ENCODE data around the gene CTDSPL.

Gene CTDSPL

GRCh38 chr3:37885814-37886213 is 24.1 kb downstream of the CTDSPL start:
- no peaks in the 10 kb centered on the region for H3K36me3 ChIP-seq
- no peak for TF ChIP-seq CTCF (IDR thresholded peaks at IDR 0.05)
- DNase-seq, result no peak
- no peak overlapping the region for H3K27ac ChIP-seq
- H3K27me3 ChIP-seq, result no peaks in the 10 kb centered on the region
- intact Hi-C loops (cut with DNase I; ENCODE audit: low total_unique reads), result no loop called here
- H3K4me1 ChIP-seq, result peaks cover 0 to 72% (median 20%) of the 10 kb centered on the region in 4 donors
- H3K4me3 ChIP-seq, result no peak overlapping the region
- H3K9me3 ChIP-seq, result no peaks in the 10 kb centered on the region

- intact Hi-C loops (cut with DNase I; ENCODE audit: low total_unique reads), result no loop called here
- Histone ChIP-seq H3K27ac (no peak overlapping the region), H3K27me3 (no peaks in the 10 kb centered on the region), H3K9me3 (no peaks in the 10 kb centered on the region), H3K4me1 (peaks cover 0 to 77% (median 20%) of the 10 kb centered on the region in 4 donors), H3K4me3 (no peak overlapping the region), H3K36me3 (no peaks in the 10 kb centered on the region)
- no peak for TF ChIP-seq CTCF (IDR thresholded peaks at IDR 0.05)
- no peak for DNase-seq
Observed at GRCh38 chr3:37886395-37886794, 24.7 kb downstream of the CTDSPL start.

- no peaks in the 10 kb centered on the region for H3K9me3 ChIP-seq
- H3K4me3 ChIP-seq, result no peak overlapping the region
- intact Hi-C loops (cut with DNase I; ENCODE audit: low total_unique reads), result no loop called here
- H3K36me3 ChIP-seq, result no peaks in the 10 kb centered on the region
- TF ChIP-seq CTCF (IDR thresholded peaks at IDR 0.05), result no peak
- H3K27ac ChIP-seq, result no peak overlapping the region
- H3K4me1 ChIP-seq, result peaks cover 0 to 78% (median 21%) of the 10 kb centered on the region in 4 donors
- H3K27me3 ChIP-seq, result no peaks in the 10 kb centered on the region
- no peak for DNase-seq
Observed at GRCh38 chr3:37887062-37887461, 25.4 kb downstream of the CTDSPL start.

GRCh38 chr3:37887824-37888223 is 26.1 kb downstream of the CTDSPL start:
- no peak for DNase-seq
- Histone ChIP-seq H3K4me1 (peaks cover 0 to 76% (median 20%) of the 10 kb centered on the region in 4 donors), H3K4me3 (no peak overlapping the region), H3K27me3 (no peaks in the 10 kb centered on the region), H3K36me3 (no peaks in the 10 kb centered on the region), H3K9me3 (no peaks in the 10 kb centered on the region), H3K27ac (no peak overlapping the region)
- intact Hi-C loops (cut with DNase I; ENCODE audit: low total_unique reads), result no loop called here
- no peak for TF ChIP-seq CTCF (IDR thresholded peaks at IDR 0.05)

GRCh38 chr3:37888421-37888820 is 26.7 kb downstream of the CTDSPL start:
- intact Hi-C loops (cut with DNase I; ENCODE audit: low total_unique reads), result no loop called here
- TF ChIP-seq CTCF (IDR thresholded peaks at IDR 0.05), result no peak

GRCh38 chr3:37890522-37890921 is 28.8 kb downstream of the CTDSPL start:
- Histone ChIP-seq H3K27ac (no peak overlapping the region), H3K4me1 (peaks cover 0 to 68% (median 22%) of the 10 kb centered on the region in 4 donors), H3K27me3 (no peaks in the 10 kb centered on the region), H3K4me3 (no peak overlapping the region), H3K36me3 (no peaks in the 10 kb centered on the region), H3K9me3 (no peaks in the 10 kb centered on the region)
- TF ChIP-seq CTCF (IDR thresholded peaks at IDR 0.05), result no peak
- DNase-seq, result no peak
- intact Hi-C loops (cut with DNase I; ENCODE audit: low total_unique reads), result no loop called here

More at GRCh38 chr3:37888421-37888820, 26.7 kb downstream of the CTDSPL start:
- Histone ChIP-seq H3K27me3 (no peaks in the 10 kb centered on the region), H3K4me3 (no peak overlapping the region), H3K27ac (no peak overlapping the region), H3K9me3 (no peaks in the 10 kb centered on the region), H3K36me3 (no peaks in the 10 kb centered on the region), H3K4me1 (peaks cover 0 to 78% (median 22%) of the 10 kb centered on the region in 4 donors)
- DNase-seq, result no peak

Measured in tibial artery (tissue), 4 donors.